GM23338 (cell line): ENCODE measurements around the gene MAGEA9B. TPM values are rescaled to one million over a fixed set of nuclear protein-coding genes. Genes with fewer than 3 reads are reported as not detected.

ENCODE experiments used
- ATAC-seq: fragments of 200-7000 bp; cut with Tn5 transposase; 3 replicates; pipeline ENCODE4 v1.9.1; 2020
- DNase-seq: peaks from one replicate; pipeline ENCODE4 v3.0.0-alpha.2; 2015; ENCODE audit warnings: low spot score
- H2AFZ ChIP-seq: fragments of 200-600 bp; sonication (generic); 2 replicates; pipeline ENCODE4 v1.8.0; 2016; ENCODE audit warnings: antibody characterized with exemption, mild to moderate bottlenecking, moderate library complexity
- H3F3A ChIP-seq: fragments of 200-600 bp; sonication (generic); replicated peaks from 2 replicates; pipeline ENCODE4 v1.8.0; 2017; ENCODE audit warnings: antibody characterized with exemption, mixed run types, low read depth
- H3K27ac ChIP-seq: fragments of 200-600 bp; sonication (generic); 2 replicates; pipeline ENCODE4 v1.6.1; 2016; ENCODE audit warnings: low read depth
- H3K27me3 ChIP-seq: fragments of 200-600 bp; sonication (generic); 2 replicates; pipeline ENCODE4 v1.8.0; 2016; ENCODE audit warnings: mild to moderate bottlenecking, mixed run types, moderate library complexity; ENCODE audit not compliant: insufficient read depth
- H3K36me3 ChIP-seq: fragments of 200-600 bp; sonication (generic); 2 replicates; pipeline ENCODE4 v1.8.0; 2016; ENCODE audit warnings: mild to moderate bottlenecking; ENCODE audit not compliant: insufficient read depth
- H3K4me1 ChIP-seq: fragments of 200-600 bp; sonication (generic); 2 replicates; pipeline ENCODE4 v1.8.0; 2016; ENCODE audit warnings: mild to moderate bottlenecking, moderate library complexity; ENCODE audit not compliant: insufficient read depth
- H3K4me2 ChIP-seq: fragments of 200-600 bp; sonication (generic); 2 replicates; pipeline ENCODE4 v1.7.1; 2017; ENCODE audit warnings: mixed run types
- H3K4me3 ChIP-seq: fragments of 200-600 bp; sonication (generic); 2 replicates; pipeline ENCODE4 v1.6.1; 2016; ENCODE audit warnings: mixed run types
- H3K79me2 ChIP-seq: fragments of 200-600 bp; sonication (generic); replicated peaks from 2 replicates; pipeline ENCODE4 v1.8.0; 2017; ENCODE audit warnings: mild to moderate bottlenecking; ENCODE audit not compliant: insufficient read depth
- H3K9me2 ChIP-seq: fragments of 200-600 bp; sonication (generic); 2 replicates; pipeline ENCODE4 v1.8.0; 2017; ENCODE audit not compliant: insufficient read depth
- H4K20me1 ChIP-seq: fragments of 200-600 bp; sonication (generic); replicated peaks from 2 replicates; pipeline ENCODE4 v1.8.0; 2017; ENCODE audit warnings: mild to moderate bottlenecking; ENCODE audit not compliant: insufficient read depth
- H3K27ac Mint-ChIP-seq: 2 replicates; pipeline ENCODE4 v1.8.0; 2020; ENCODE audit warnings: inconsistent platforms, mild to moderate bottlenecking, moderate library complexity, mixed read lengths
- H3K27me3 Mint-ChIP-seq: 3 replicates; pipeline ENCODE4 v1.8.0; 2022; ENCODE audit warnings: low read depth, mild to moderate bottlenecking, moderate library complexity, mixed read lengths, inconsistent platforms; ENCODE audit not compliant: insufficient read depth, poor library complexity
- H3K36me3 Mint-ChIP-seq: 3 replicates; pipeline ENCODE4 v1.8.0; 2021; ENCODE audit warnings: low read depth, mild to moderate bottlenecking, inconsistent platforms, moderate library complexity, mixed read lengths
- H3K4me1 Mint-ChIP-seq: 3 replicates; pipeline ENCODE4 v1.8.0; 2020; ENCODE audit warnings: mild to moderate bottlenecking, inconsistent platforms, mixed read lengths
- H3K4me3 Mint-ChIP-seq: 3 replicates; pipeline ENCODE4 v1.8.0; 2021; ENCODE audit warnings: moderate library complexity, mild to moderate bottlenecking, inconsistent platforms, mixed read lengths
- H3K9me3 Mint-ChIP-seq: 3 replicates; pipeline ENCODE4 v1.8.0; 2020; ENCODE audit warnings: moderate library complexity, mild to moderate bottlenecking, inconsistent platforms, mixed read lengths
- EZH2 ChIP-seq: fragments of 200-600 bp; sonication (generic); IDR thresholded peaks from one replicate; pipeline ENCODE4 v1.8.0; 2017; ENCODE audit warnings: antibody characterized with exemption, mild to moderate bottlenecking, low read depth; ENCODE audit not compliant: unreplicated experiment
- EZH2phosphoT487 ChIP-seq: fragments of 200-600 bp; sonication (generic); IDR thresholded peaks from one replicate; pipeline ENCODE4 v1.8.1; 2018; ENCODE audit warnings: antibody characterized with exemption; ENCODE audit not compliant: unreplicated experiment
- JUNB ChIP-seq: IDR thresholded peaks from one replicate; pipeline ENCODE4 v1.6.1; 2016; ENCODE audit warnings: antibody characterized with exemption; ENCODE audit not compliant: unreplicated experiment
- POLR2AphosphoS5 ChIP-seq: IDR thresholded peaks from 2 replicates; pipeline ENCODE4 v1.6.1; 2016; ENCODE audit warnings: antibody characterized with exemption, low read depth
- ZNF114 ChIP-seq: fragments of 250-450 bp; sonication (Bioruptor Pico); IDR thresholded peaks from 2 replicates; pipeline ENCODE4 v1.5.0; 2020; ENCODE audit warnings: mild to moderate bottlenecking, moderate library complexity
- ZNF331 ChIP-seq: fragments of 250-450 bp; sonication (Bioruptor Pico); IDR thresholded peaks from 2 replicates; pipeline ENCODE4 v1.5.0; 2020; ENCODE audit warnings: low read depth, mild to moderate bottlenecking, moderate library complexity
- polyA plus RNA-seq: library from polyadenylated mRNA; unstranded; fragments of >200 nt; fragmentation: Nextera tagmentation; extraction: Ambion mirVana; gene quantifications from 2 replicates; pipeline ENCODE4 v1.2.1, GENCODE V29; 2016
- total RNA-seq: library from RNA; depleted of rRNA; stranded (reverse); fragments of >200 nt; shearing (Covaris generic); gene quantifications from 2 replicates; pipeline ENCODE4 v1.2.3, GENCODE V29; 2014
- TF ChIP-seq, protein P1 (sequence below), 2 experiments: fragments of 200-600 bp in 1 of 2; sonication (generic) in 1 of 2; conservative IDR thresholded peaks; 2 replicates each; pipeline versions ENCODE4 v1.5.1 to v1.6.1; 2016 to 2017; ENCODE audit warnings: antibody characterized with exemption in 2 of 2, low read depth in 2 of 2, mild to moderate bottlenecking in 2 of 2, moderate library complexity in 1 of 2
- TF ChIP-seq, protein P2 (sequence below): fragments of 250-450 bp; sonication (Bioruptor Pico); IDR thresholded peaks from 2 replicates; pipeline ENCODE4 v1.5.0; 2020; ENCODE audit warnings: mild to moderate bottlenecking, moderate library complexity

Gene MAGEA9B
- total and polyA plus RNA-seq, 2 experiments from 2014 or later = 0.52 TPM; not detected in 1

DNA sequence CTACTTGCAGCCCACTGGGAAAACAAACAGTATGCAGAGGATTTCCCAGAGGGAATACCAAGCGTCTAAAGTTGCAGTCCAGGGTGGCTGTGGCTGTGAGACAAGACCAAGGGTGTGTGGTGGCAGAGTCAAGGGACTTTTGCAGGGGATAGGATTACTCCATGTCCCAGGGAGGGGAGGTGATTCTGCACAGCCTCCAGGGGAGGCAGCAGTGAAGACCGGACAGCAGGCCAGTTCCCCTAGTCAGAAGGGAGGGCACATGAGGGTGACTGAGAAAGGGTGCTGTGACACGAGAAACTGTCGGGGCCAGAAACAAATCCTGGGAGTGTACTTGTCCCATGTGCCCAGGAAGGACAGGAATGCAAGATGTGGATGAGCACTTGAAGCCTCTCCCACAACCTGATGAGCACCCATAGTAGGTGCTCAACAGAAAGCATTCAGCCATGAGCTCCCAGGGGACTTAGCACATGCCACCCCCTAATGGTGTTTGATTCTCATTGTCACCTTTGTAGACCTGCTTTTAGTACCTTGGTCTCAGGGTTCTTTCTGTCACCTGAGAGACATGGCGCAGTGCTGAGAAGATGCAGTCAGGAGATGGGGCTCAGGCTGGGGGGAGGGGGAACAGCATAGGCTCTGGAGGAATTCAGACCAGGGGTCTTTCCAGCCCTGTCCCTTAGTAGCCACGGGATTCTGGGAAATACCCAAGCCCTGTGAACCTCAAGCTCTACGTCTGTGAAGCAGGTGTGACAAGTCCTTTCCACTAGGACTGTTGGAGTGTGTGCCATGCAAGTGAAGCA lies 19.4 kb downstream of the MAGEA9B start:
- Mint-ChIP-seq H3K4me1 (peaks cover 23% of the 10 kb centered on the region), H3K36me3 (peaks cover 2% of the 10 kb centered on the region; the same call in 1 of the 3 replicates), H3K4me3 (no peak overlapping the region), H3K27ac (no peak overlapping the region), H3K27me3 (no peaks in the 10 kb centered on the region), H3K9me3 (peaks cover 2% of the 10 kb centered on the region; the same call in 2 of the 3 replicates)
- Histone ChIP-seq H3F3A (no peaks in the 10 kb centered on the region), H3K9me2 (no peaks in the 10 kb centered on the region), H3K79me2 (no peaks in the 10 kb centered on the region), H3K36me3 (no peaks in the 10 kb centered on the region), H2AFZ (no peak overlapping the region), H3K4me3 (no peak overlapping the region), H3K27ac (no peak overlapping the region), H3K4me1 (no peaks in the 10 kb centered on the region), H3K4me2 (no peak overlapping the region), H3K27me3 (no peaks in the 10 kb centered on the region), H4K20me1 (no peaks in the 10 kb centered on the region)
- DNase-seq (no peak), ATAC-seq (no peak)
- TF ChIP-seq, protein P1, sequence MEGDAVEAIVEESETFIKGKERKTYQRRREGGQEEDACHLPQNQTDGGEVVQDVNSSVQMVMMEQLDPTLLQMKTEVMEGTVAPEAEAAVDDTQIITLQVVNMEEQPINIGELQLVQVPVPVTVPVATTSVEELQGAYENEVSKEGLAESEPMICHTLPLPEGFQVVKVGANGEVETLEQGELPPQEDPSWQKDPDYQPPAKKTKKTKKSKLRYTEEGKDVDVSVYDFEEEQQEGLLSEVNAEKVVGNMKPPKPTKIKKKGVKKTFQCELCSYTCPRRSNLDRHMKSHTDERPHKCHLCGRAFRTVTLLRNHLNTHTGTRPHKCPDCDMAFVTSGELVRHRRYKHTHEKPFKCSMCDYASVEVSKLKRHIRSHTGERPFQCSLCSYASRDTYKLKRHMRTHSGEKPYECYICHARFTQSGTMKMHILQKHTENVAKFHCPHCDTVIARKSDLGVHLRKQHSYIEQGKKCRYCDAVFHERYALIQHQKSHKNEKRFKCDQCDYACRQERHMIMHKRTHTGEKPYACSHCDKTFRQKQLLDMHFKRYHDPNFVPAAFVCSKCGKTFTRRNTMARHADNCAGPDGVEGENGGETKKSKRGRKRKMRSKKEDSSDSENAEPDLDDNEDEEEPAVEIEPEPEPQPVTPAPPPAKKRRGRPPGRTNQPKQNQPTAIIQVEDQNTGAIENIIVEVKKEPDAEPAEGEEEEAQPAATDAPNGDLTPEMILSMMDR (conservative IDR thresholded peaks at IDR 0.05; ENCODE audit: low read depth in 2 of 2) = no peak
- no peak for TF ChIP-seq EZH2phosphoT487
- no peak for TF ChIP-seq ZNF114

DNA sequence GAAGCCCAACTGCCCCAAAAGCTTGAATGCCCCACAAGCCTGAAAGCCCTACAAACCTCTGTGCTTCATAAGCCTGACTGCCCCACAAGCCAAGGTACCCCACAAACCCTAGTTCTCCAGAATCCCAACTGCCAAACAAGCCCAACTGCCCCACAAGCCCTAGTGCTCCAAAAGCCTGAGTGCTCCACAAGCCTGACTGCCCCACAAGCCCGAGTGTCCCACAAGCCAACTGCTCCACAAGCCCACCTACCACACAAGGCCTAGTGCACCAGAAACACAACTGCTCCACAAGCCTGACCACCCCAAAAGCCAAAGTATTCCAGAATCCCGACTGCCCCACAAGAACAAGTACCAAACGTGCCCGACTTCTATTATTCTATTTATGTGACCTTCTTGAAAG lies 23.9 kb downstream of the MAGEA9B start:
- Mint-ChIP-seq H3K4me3 (no peak overlapping the region), H3K27ac (peak overlapping the region; percentile 90), H3K9me3 (peaks cover 2% of the 10 kb centered on the region; the same call in 2 of the 3 replicates), H3K36me3 (peaks cover 2% of the 10 kb centered on the region; the same call in 1 of the 3 replicates), H3K27me3 (no peaks in the 10 kb centered on the region), H3K4me1 (peaks cover 16% of the 10 kb centered on the region)
- DNase-seq (no peak), ATAC-seq (no peak)
- Histone ChIP-seq H2AFZ (no peak overlapping the region), H4K20me1 (no peaks in the 10 kb centered on the region), H3K4me2 (no peak overlapping the region), H3K4me1 (no peaks in the 10 kb centered on the region), H3K27ac (no peak overlapping the region), H3K27me3 (no peaks in the 10 kb centered on the region), H3K36me3 (no peaks in the 10 kb centered on the region), H3K79me2 (no peaks in the 10 kb centered on the region), H3K4me3 (no peak overlapping the region), H3F3A (no peaks in the 10 kb centered on the region), H3K9me2 (no peaks in the 10 kb centered on the region)
- TF ChIP-seq EZH2 (no peak), EZH2phosphoT487 (no peak), JUNB (no peak), ZNF331 (no peak), ZNF114 (no peak), POLR2AphosphoS5 (no peak)
- TF ChIP-seq, protein P2, sequence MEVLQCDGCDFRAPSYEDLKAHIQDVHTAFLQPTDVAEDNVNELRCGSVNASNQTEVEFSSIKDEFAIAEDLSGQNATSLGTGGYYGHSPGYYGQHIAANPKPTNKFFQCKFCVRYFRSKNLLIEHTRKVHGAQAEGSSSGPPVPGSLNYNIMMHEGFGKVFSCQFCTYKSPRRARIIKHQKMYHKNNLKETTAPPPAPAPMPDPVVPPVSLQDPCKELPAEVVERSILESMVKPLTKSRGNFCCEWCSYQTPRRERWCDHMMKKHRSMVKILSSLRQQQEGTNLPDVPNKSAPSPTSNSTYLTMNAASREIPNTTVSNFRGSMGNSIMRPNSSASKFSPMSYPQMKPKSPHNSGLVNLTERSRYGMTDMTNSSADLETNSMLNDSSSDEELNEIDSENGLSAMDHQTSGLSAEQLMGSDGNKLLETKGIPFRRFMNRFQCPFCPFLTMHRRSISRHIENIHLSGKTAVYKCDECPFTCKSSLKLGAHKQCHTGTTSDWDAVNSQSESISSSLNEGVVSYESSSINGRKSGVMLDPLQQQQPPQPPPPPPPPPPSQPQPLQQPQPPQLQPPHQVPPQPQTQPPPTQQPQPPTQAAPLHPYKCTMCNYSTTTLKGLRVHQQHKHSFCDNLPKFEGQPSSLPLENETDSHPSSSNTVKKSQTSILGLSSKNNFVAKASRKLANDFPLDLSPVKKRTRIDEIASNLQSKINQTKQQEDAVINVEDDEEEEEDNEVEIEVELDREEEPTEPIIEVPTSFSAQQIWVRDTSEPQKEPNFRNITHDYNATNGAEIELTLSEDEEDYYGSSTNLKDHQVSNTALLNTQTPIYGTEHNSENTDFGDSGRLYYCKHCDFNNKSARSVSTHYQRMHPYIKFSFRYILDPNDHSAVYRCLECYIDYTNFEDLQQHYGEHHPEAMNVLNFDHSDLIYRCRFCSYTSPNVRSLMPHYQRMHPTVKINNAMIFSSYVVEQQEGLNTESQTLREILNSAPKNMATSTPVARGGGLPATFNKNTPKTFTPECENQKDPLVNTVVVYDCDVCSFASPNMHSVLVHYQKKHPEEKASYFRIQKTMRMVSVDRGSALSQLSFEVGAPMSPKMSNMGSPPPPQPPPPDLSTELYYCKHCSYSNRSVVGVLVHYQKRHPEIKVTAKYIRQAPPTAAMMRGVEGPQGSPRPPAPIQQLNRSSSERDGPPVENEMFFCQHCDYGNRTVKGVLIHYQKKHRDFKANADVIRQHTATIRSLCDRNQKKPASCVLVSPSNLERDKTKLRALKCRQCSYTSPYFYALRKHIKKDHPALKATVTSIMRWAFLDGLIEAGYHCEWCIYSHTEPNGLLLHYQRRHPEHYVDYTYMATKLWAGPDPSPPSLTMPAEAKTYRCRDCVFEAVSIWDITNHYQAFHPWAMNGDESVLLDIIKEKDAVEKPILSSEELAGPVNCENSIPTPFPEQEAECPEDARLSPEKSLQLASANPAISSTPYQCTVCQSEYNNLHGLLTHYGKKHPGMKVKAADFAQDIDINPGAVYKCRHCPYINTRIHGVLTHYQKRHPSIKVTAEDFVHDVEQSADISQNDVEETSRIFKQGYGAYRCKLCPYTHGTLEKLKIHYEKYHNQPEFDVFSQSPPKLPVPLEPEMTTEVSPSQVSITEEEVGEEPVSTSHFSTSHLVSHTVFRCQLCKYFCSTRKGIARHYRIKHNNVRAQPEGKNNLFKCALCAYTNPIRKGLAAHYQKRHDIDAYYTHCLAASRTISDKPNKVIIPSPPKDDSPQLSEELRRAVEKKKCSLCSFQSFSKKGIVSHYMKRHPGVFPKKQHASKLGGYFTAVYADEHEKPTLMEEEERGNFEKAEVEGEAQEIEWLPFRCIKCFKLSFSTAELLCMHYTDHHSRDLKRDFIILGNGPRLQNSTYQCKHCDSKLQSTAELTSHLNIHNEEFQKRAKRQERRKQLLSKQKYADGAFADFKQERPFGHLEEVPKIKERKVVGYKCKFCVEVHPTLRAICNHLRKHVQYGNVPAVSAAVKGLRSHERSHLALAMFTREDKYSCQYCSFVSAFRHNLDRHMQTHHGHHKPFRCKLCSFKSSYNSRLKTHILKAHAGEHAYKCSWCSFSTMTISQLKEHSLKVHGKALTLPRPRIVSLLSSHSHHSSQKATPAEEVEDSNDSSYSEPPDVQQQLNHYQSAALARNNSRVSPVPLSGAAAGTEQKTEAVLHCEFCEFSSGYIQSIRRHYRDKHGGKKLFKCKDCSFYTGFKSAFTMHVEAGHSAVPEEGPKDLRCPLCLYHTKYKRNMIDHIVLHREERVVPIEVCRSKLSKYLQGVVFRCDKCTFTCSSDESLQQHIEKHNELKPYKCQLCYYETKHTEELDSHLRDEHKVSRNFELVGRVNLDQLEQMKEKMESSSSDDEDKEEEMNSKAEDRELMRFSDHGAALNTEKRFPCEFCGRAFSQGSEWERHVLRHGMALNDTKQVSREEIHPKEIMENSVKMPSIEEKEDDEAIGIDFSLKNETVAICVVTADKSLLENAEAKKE (CRISPR knock-in tag) = no peak
- TF ChIP-seq, protein P1 (conservative IDR thresholded peaks at IDR 0.05; ENCODE audit: low read depth in 2 of 2) = no peak
